HG02642 (cell line): ENCODE measurements around the gene HRC.

Experiments
- ATAC-seq: cut with Tn5 transposase; IDR thresholded peaks from one replicate; pipeline ENCODE4 v1.9.1; 2021; ENCODE audit warnings: mild to moderate bottlenecking; ENCODE audit not compliant: unreplicated experiment, poor library complexity

Gene HRC

GRCh38 chr19:49117677-49118564 lies 37.3 kb downstream of the HRC start:
- ATAC-seq: no peak

DNA sequence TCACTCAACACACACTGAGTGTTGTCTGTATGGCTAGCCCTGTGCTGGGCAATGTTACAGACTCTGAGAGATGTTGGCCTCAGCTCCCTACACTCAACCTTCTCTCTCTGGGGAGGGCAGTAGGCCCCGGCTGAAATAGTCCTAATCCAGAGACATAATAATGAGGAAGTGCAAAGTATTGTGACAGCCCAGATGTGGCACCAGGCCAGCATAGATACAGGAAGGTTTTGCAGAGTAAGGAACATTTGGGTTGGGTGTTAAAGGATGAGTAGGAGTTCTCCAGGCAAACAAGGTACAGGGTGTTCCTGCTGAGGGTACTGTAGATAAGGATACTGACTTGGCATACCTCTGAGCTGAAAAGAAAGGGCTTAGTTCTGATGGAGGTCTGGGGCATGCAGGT lies 38.7 kb downstream of the HRC start:
- ATAC-seq: no peak

DNA sequence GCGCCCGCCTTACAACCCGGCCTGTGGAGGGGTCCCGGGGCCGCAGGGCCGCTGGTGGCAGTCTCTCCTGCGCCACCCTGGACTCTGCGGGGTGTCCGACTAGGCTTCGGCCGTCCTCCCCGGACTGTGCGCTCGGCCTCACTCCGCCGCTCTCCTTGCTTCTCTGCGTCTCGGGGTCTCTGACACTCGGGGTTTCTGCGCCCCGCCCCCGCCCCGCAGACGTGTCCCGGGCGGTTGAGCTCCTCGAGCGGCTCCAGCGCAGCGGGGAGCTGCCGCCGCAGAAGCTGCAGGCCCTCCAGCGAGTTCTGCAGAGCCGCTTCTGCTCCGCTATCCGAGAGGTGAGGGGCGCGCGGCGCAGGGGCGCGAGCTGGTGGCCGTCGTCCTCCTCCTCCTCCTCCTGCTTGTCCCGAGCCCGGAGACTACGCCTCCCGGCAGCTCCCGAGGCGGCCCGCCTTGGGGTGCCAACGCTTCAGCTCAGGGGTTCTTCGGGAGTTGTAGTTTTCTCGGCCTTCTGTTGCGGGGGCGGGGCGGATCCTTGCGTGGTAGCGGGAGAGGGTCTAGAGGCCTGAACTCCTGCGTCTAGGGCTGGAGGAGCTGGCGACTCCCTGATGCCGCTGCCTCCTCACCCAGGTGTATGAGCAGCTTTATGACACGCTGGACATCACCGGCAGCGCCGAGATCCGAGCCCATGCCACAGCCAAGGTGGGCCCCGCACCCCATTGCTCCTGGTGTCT lies 40.4 kb downstream of the HRC start:
- ATAC-seq: no peak

- ATAC-seq: peak; percentile 50
These were observed 41.2 kb downstream of the HRC start, which contains the start of gene LIN7B for GRCh38 chr19:49113762-49114629. Gene LIN7B, plus strand, starts transcription at chr19:49114370. Its CDS starts 35 bp downstream, at chr19:49114405.

DNA sequence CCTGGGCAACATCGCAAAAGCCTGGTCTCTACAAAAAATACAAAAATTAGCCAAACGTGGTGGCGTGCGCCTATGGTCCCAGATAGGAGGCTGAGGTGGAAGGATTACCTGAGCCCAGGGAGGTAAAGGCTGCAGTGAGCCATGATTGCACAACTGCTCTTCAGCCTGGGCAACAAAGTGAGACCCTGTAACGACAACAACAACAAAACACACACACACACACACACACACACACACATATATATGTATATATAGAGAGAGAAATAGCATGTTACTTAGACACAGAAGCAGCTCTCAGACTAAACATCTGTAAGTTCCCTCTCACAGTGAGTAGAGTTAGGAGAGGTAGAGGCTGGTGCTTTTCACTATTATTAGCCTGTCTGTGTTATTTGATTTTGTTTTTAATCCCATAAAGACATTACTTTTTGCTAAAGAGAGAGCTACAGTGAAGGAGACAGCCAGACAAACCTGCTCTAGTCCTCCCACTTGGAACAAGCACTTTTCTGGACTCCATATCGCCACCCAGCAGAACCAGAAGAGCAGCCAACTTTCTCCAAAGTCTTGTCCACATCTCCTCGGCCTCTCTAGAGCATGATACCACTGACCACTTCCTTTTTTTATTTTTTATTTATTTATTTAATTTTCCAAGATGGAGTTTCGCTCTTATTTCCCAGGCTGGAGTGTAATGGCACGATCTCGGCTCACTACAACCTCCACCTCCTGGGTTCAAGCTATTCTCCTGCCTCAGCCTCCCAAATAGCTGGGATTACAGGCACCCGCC lies 43.8 kb downstream of the HRC start:
- no peak for ATAC-seq

- ATAC-seq: no peak
These were observed 44.6 kb downstream of the HRC start for GRCh38 chr19:49110567-49110966.

GRCh38 chr19:49109569-49110233 lies 45.5 kb downstream of the HRC start:
- ATAC-seq: no peak

DNA sequence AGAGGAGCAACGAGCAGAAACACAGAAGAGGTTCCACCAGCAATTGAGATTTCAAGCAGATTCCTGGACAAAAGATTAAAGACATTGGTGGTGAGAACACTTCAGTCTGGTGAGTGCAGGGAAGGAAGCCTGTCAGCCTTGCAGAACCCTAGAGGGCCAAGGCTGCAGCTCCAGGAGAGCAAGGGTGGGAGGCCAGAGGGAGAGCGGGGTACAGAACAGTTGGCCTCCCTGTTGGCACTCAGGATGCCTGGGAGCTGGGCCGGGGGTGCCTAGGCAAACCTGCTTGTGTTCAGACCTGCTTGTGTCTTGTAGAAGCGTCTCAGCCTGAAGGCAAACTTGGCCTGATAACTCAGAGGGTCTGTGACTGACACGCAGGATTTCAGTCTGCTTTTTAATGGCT lies 46.1 kb downstream of the HRC start:
- ATAC-seq: no peak

DNA sequence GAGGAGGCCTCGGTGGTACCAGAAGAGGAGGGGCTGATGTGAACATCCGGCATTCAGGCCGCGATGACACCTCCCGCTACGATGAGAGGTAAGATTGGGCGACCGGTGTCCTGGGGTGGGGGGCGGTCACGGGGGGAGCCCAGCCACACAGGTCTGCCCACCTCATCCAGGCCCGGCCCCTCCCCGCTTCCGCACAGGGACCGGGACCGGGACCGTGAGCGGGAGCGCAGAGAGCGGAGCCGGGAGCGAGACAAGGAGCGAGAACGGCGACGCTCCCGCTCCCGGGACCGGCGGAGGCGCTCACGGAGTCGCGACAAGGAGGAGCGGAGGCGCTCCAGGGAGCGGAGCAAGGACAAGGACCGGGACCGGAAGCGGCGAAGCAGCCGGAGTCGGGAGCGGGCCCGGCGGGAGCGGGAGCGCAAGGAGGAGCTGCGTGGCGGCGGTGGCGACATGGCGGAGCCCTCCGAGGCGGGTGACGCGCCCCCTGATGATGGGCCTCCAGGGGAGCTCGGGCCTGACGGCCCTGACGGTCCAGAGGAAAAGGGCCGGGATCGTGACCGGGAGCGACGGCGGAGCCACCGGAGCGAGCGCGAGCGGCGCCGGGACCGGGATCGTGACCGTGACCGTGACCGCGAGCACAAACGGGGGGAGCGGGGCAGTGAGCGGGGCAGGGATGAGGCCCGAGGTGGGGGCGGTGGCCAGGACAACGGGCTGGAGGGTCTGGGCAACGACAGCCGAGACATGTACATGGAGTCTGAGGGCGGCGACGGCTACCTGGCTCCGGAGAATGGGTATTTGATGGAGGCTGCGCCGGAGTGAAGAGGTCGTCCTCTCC lies 47.4 kb downstream of the HRC start:
- ATAC-seq: no peak

DNA sequence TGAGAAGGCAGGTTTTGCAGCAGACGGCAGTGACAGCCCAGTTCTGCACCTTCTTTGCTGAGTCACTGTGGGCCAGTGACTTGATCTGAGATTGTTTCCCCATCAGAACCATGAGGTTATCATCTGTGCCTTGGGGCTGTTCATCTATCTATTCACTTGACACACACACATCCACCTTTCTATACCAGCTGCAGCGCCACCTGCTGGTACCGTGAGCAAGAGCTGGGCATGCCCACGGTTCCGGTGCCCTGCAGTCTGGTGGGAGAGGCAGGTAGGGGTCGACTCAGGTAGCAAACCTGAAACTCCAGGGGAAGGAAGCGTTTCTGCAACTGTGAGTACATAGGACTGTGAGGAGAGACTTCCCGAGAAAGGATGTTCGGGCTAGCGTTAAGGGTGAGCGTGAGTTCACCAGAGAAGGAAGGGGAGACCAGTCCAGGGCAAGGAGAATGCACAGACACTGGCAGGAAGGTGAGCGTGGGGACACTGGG lies 48.5 kb downstream of the HRC start:
- no peak for ATAC-seq

DNA sequence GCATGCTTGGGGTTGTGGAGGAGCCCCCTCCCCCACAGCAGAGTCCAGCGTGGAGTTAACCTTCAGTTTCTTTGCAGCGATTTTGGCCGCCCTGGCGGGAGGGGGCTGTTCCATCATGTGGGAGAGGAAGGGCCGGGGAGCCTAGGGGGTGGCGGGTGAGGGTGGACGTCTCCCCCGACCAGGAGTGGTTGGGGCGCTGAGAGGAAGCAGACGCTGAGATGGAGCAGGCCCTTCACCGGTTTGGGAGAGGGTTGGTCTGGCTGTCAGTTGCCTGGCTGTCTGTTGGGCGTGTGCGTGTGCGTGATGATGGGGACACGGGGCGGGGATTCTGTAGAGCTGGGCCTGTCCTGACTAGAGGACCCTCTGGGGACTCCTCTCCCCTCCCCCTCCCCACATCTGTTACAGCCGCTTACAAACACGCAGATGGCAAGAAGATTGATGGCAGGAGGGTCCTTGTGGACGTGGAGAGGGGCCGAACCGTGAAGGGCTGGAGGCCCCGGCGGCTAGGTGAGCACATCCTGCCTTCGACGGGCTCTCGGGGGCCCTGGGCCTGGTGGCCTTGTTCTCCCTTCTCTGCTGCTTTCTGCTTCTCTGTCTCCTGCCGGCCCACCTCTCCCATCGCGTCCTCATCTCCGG lies 50.8 kb downstream of the HRC start:
- no peak for ATAC-seq

DNA sequence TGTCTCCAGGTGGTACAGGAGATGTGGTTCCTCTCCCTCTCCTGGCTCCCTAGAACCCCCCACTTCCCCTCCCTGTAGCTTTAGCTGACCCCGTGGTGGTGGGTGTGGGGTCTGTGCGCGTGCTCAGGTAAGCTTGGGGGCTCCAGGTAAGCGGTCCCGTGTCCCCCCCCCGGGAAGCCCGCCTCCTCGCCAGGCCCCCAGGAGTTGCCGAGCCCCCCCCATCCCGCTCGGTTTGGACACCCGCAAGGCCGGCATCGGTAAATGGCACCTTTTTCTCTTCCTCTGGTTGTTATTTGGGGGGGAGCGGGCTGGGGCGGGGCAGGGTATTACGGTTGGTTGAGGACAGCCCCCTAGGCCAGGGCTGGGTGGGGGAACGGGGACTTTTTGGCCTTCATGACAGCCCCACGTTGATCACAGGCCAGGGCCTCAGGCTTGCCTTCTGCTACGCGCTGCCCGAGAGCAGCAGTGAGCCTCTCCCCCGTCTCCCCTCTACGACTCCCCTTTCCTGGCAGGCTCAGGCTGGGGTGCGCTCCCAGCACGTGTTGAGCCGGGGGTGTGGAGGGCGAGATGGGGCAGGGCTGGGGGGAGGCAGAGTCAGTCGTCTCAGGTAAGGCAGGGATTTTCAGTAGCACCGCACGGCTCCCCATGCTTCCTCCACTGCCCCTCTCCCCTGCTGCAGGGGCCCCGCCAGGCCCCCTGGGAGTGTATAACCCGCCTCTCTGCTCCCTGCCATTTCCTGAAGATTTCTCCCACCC lies 51.7 kb downstream of the HRC start:
- ATAC-seq: no peak

GRCh38 chr19:49102303-49102702 lies 52.9 kb downstream of the HRC start:
- no peak for ATAC-seq
